SK-N-MC (cell line): Measurements from ENCODE around the gene GOLGA7B.

Experiments
- DNase-seq: peaks from one replicate; pipeline ENCODE4 v3.0.0-alpha.2; 2011; ENCODE audit warnings: low read depth, low spot score
- H3K27ac ChIP-seq: fragments of 200-600 bp; sonication (generic); 2 replicates; pipeline ENCODE4 v1.5.1; 2016; ENCODE audit warnings: mixed run types
- H3K36me3 ChIP-seq: fragments of 200-600 bp; sonication (generic); 2 replicates; pipeline ENCODE4 v1.6.1; 2017; ENCODE audit warnings: antibody characterized with exemption, low read length, mixed read lengths; ENCODE audit not compliant: insufficient read depth
- H3K4me3 ChIP-seq: fragments of 200-600 bp; sonication (generic); 2 replicates; pipeline ENCODE4 v1.5.1; 2016
- H3K9ac ChIP-seq: fragments of 200-600 bp; sonication (generic); 2 replicates; pipeline ENCODE4 v1.8.0; 2017; ENCODE audit warnings: mixed run types, mixed read lengths; ENCODE audit not compliant: insufficient read length
- H3K9me3 ChIP-seq: fragments of 200-600 bp; sonication (generic); 2 replicates; pipeline ENCODE4 v1.6.1; 2017; ENCODE audit warnings: low read depth, mild to moderate bottlenecking, antibody characterized with exemption, low read length, moderate library complexity, mixed read lengths
- EZH2 ChIP-seq: fragments of 200-600 bp; sonication (generic); IDR thresholded peaks from one replicate; pipeline ENCODE4 v1.6.1; 2017; ENCODE audit warnings: antibody characterized with exemption
- FOXP2 ChIP-seq: optimal IDR thresholded peaks from 2 replicates; pipeline ENCODE3; 2011; ENCODE audit warnings: mild to moderate bottlenecking, moderate library complexity; ENCODE audit not compliant: insufficient read depth; ENCODE audit errors: extremely low read length, control extremely low read depth
- POLR2AphosphoS5 ChIP-seq: IDR thresholded peaks from 2 replicates; pipeline ENCODE4 v1.6.1; 2012; ENCODE audit warnings: mild to moderate bottlenecking, low read depth, low read length, borderline replicate concordance

Gene GOLGA7B

GRCh38 chr10:97891497-97892167 is 42.0 kb downstream of the GOLGA7B start:
- Histone ChIP-seq H3K36me3 (no peaks in the 10 kb centered on the region), H3K27ac (no peak overlapping the region), H3K9ac (no peak overlapping the region), H3K4me3 (no peak overlapping the region), H3K9me3 (no peaks in the 10 kb centered on the region)
- TF ChIP-seq FOXP2: no peak
- TF ChIP-seq POLR2AphosphoS5: no peak
- TF ChIP-seq EZH2: no peak
- no peak for DNase-seq

GRCh38 chr10:97892506-97892905 is 42.9 kb downstream of the GOLGA7B start:
- no peak for DNase-seq
- Histone ChIP-seq H3K9me3 (no peaks in the 10 kb centered on the region), H3K4me3 (no peak overlapping the region), H3K27ac (no peak overlapping the region), H3K9ac (no peak overlapping the region), H3K36me3 (no peaks in the 10 kb centered on the region)
- TF ChIP-seq POLR2AphosphoS5: no peak
- no peak for TF ChIP-seq EZH2
- no peak for TF ChIP-seq FOXP2

DNA sequence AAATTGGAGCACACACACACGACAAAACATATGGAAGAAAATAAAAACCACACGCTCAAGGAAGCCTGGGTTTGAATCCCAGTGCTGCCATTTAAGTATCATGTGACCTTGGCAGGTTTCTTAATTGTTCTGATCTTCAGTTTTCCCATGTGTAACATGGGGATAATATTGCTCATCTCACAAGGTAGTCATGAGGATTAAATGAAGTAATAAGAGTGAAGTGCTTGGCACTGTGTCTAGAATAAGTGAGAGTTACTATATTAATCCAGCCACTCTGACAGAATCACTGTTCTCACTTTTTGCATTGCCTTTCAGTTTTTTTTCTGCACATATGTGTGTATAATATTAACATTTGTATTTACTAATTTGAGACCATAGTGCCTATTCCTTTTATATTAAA is 43.3 kb downstream of the GOLGA7B start:
- DNase-seq: no peak
- TF ChIP-seq FOXP2 (no peak), POLR2AphosphoS5 (no peak), EZH2 (no peak)
- Histone ChIP-seq H3K9me3 (no peaks in the 10 kb centered on the region), H3K9ac (no peak overlapping the region), H3K27ac (no peak overlapping the region), H3K36me3 (no peaks in the 10 kb centered on the region), H3K4me3 (no peak overlapping the region)

- Histone ChIP-seq H3K9me3 (no peaks in the 10 kb centered on the region), H3K27ac (no peak overlapping the region), H3K36me3 (no peaks in the 10 kb centered on the region), H3K9ac (no peak overlapping the region), H3K4me3 (no peak overlapping the region)
- TF ChIP-seq EZH2 (no peak), FOXP2 (no peak), POLR2AphosphoS5 (no peak)
- DNase-seq: no peak
These were observed 44.4 kb downstream of the GOLGA7B start for GRCh38 chr10:97894092-97894491.

DNA sequence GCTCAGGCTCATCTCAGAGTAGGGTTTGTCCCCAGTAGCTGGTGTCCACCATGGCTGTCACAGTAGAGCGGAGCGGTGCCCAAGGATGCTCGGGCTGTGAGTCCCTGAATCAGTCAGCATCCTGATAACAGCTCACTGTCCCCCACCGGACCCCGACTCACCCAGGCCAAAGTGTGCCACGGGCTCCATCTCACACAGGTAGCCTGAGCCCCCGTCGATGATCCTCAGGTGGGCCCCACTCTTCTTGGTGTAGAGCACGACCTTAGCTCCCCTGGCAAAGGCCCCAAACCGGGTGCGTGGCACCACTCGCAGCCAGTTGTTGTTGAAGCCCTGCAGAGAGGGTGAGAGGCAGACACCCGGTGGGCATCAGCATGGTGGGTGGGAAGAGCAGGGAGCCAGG is 45.4 kb downstream of the GOLGA7B start:
- no peaks in the 10 kb centered on the region for H3K36me3 ChIP-seq
- no peak overlapping the region for H3K27ac ChIP-seq
- no peak overlapping the region for H3K4me3 ChIP-seq
- no peaks in the 10 kb centered on the region for H3K9me3 ChIP-seq
- DNase-seq: no peak
- TF ChIP-seq POLR2AphosphoS5 (no peak), EZH2 (no peak), FOXP2 (no peak)
- H3K9ac ChIP-seq: no peak overlapping the region

DNA sequence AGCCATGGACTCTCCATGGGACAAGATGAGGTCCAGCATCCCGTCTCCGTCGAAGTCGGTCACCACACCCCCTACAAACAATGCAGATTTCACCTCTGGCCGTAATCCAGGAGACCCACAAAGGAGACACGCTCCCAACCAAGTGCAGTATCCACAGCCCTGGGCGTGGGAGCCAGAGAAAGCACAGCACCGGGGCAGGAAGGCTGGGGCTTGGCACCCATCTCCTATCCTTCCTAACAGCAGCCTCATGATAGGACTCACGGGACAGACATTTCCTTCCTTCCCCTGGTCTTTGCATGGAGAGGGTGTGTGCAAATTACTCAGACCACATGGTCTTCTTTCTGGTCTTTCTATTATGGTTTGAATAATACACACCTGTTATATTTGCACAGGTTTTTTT is 46.3 kb downstream of the GOLGA7B start:
- no peak overlapping the region for H3K9ac ChIP-seq
- TF ChIP-seq POLR2AphosphoS5: no peak
- no peak for TF ChIP-seq FOXP2
- TF ChIP-seq EZH2: no peak
- no peaks in the 10 kb centered on the region for H3K36me3 ChIP-seq
- no peak for DNase-seq
- no peak overlapping the region for H3K4me3 ChIP-seq
- H3K27ac ChIP-seq: no peak overlapping the region
- no peaks in the 10 kb centered on the region for H3K9me3 ChIP-seq

GRCh38 chr10:97896756-97897358 is 47.2 kb downstream of the GOLGA7B start:
- Histone ChIP-seq H3K27ac (no peak overlapping the region), H3K4me3 (no peak overlapping the region), H3K9ac (no peak overlapping the region), H3K36me3 (no peaks in the 10 kb centered on the region), H3K9me3 (no peaks in the 10 kb centered on the region)
- TF ChIP-seq EZH2 (no peak), POLR2AphosphoS5 (no peak), FOXP2 (no peak)
- no peak for DNase-seq

GRCh38 chr10:97898429-97898828 is 48.8 kb downstream of the GOLGA7B start:
- H3K4me3 ChIP-seq: no peak overlapping the region
- H3K36me3 ChIP-seq: no peaks in the 10 kb centered on the region
- no peak for DNase-seq
- TF ChIP-seq POLR2AphosphoS5 (no peak), FOXP2 (no peak), EZH2 (no peak)
- H3K9ac ChIP-seq: no peak overlapping the region
- H3K9me3 ChIP-seq: no peaks in the 10 kb centered on the region
- no peak overlapping the region for H3K27ac ChIP-seq

GRCh38 chr10:97901381-97901780 is 51.7 kb downstream of the GOLGA7B start:
- no peak for DNase-seq
- no peak overlapping the region for H3K4me3 ChIP-seq
- TF ChIP-seq FOXP2 (no peak), EZH2 (no peak), POLR2AphosphoS5 (no peak)
- H3K36me3 ChIP-seq: no peaks in the 10 kb centered on the region
- H3K9ac ChIP-seq: no peak overlapping the region
- H3K9me3 ChIP-seq: no peaks in the 10 kb centered on the region
- H3K27ac ChIP-seq: no peak overlapping the region
